HUES64 (cell line): ENCODE data around the gene TNFAIP8.

Experiments used
- H3K27ac ChIP-seq: 2 replicates; pipeline ENCODE4 v1.7.0; 2013; ENCODE audit warnings: low read depth, low read length, inconsistent platforms
- H3K27me3 ChIP-seq: 2 replicates; pipeline ENCODE4 v1.6.1; 2013; ENCODE audit warnings: mild to moderate bottlenecking, low read length; ENCODE audit not compliant: insufficient read depth
- H3K36me3 ChIP-seq: 2 replicates; pipeline ENCODE4 v1.6.1; 2013; ENCODE audit warnings: mild to moderate bottlenecking, low read length; ENCODE audit not compliant: insufficient read depth
- H3K4me1 ChIP-seq: 2 replicates; pipeline ENCODE4 v1.6.1; 2013; ENCODE audit warnings: mild to moderate bottlenecking, low read length, moderate library complexity; ENCODE audit not compliant: insufficient read depth
- H3K4me3 ChIP-seq: 2 replicates; pipeline ENCODE4 v1.5.1; 2013; ENCODE audit warnings: mild to moderate bottlenecking, low read length, moderate library complexity
- H3K9ac ChIP-seq: 2 replicates; pipeline ENCODE4 v1.6.1; 2013; ENCODE audit warnings: mild to moderate bottlenecking, low read depth, low read length
- H3K9me3 ChIP-seq: 2 replicates; pipeline ENCODE4 v1.6.1; 2013; ENCODE audit warnings: low read depth, low read length; ENCODE audit not compliant: insufficient read depth
- WGBS: fragments of 150-250, 120-280 bp; methylation state at CpG from one replicate; pipeline ENCODE4 v1.1.7; 2013; ENCODE audit warnings: missing lambda C conversion rate; 5-methylcytosine and 5-hydroxymethylcytosine counted together

Gene TNFAIP8

DNA sequence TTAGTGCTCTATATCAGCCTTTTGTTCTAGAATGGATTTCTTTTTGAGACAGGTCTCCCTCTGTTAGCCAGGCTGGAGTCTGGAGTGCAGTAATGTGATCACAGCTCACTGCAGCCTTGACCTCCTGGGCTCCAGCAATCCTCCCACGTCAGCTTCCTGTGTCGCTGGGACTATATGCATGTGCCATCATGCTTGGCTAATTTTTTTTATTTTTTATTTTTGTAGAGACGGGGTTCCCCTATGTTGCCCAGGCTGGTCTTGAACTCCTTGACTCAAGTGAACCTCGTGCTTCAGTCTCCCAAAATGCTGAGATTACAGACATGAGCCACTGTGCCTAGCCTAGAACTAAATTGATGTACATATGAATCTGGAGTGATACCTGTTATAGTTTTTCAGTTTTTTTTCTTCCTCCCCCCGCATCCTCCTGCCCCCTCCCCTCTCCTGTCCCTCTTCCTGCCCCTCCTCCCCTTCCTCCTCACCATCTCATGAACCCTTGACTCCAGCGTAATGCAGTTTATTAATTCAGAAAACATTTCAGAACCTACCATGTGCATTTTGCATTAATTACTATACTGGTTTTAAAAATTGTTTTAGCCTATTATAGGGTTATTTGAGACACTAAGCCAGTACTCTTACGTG, 37.4 kb upstream of the TNFAIP8 start:
- Histone ChIP-seq H3K9ac (no peak overlapping the region), H3K4me3 (no peak overlapping the region), H3K4me1 (peaks cover 24% of the 10 kb centered on the region), H3K27ac (no peak overlapping the region), H3K9me3 (no peaks in the 10 kb centered on the region), H3K36me3 (no peaks in the 10 kb centered on the region), H3K27me3 (no peaks in the 10 kb centered on the region)
- WGBS: 93% methylated on average over 7 of the region's 7 CpGs

DNA sequence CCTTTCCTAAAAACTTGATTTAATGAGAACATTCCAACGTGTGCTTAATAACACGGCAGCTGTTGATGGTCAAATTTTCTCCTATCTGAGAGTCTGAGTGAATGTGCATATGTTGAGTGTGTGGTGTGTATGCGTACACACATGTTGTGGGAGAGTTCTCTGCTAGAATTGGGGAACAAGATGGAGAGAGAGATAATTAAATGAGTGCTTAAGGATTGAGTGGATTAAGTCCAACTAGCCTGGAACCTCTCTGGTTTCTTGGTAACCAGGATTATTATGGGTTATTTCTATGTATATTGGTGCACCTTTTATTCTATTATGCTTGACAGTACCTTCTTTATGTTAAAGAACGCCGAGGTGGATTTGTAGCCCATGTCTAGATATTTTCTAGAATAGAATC, 36.4 kb upstream of the TNFAIP8 start:
- no peaks in the 10 kb centered on the region for H3K27me3 ChIP-seq
- H3K9ac ChIP-seq: no peak overlapping the region
- H3K4me1 ChIP-seq: peaks cover 30% of the 10 kb centered on the region
- no peak overlapping the region for H3K4me3 ChIP-seq
- no peak overlapping the region for H3K27ac ChIP-seq
- H3K9me3 ChIP-seq: no peaks in the 10 kb centered on the region
- no peaks in the 10 kb centered on the region for H3K36me3 ChIP-seq
- 97% methylated on average over 5 of the region's 5 CpGs for WGBS

DNA sequence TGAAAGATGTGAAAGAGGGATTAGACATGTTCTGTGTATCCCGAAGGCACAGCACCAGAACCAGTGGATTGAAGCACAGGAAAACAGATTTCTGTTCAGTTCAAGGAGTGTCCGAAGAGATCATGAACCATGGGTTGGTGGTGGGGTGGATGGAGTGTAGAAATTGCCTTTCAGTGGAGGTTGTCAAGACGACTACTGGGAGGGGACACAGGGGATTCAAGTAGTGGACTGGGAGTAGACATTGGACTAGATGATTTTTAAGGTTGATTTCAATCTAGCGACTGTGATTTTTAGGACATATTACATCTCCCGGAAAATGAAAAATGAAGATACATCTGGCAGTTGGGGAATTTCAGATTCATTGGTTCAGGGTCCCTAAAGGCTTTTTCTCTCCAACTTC, 35.9 kb upstream of the TNFAIP8 start:
- Histone ChIP-seq H3K4me3 (no peak overlapping the region), H3K27me3 (no peaks in the 10 kb centered on the region), H3K9ac (no peak overlapping the region), H3K4me1 (peaks cover 34% of the 10 kb centered on the region), H3K27ac (no peak overlapping the region), H3K9me3 (no peaks in the 10 kb centered on the region), H3K36me3 (no peaks in the 10 kb centered on the region)
- WGBS: 92% methylated on average over 5 of the region's 5 CpGs

DNA sequence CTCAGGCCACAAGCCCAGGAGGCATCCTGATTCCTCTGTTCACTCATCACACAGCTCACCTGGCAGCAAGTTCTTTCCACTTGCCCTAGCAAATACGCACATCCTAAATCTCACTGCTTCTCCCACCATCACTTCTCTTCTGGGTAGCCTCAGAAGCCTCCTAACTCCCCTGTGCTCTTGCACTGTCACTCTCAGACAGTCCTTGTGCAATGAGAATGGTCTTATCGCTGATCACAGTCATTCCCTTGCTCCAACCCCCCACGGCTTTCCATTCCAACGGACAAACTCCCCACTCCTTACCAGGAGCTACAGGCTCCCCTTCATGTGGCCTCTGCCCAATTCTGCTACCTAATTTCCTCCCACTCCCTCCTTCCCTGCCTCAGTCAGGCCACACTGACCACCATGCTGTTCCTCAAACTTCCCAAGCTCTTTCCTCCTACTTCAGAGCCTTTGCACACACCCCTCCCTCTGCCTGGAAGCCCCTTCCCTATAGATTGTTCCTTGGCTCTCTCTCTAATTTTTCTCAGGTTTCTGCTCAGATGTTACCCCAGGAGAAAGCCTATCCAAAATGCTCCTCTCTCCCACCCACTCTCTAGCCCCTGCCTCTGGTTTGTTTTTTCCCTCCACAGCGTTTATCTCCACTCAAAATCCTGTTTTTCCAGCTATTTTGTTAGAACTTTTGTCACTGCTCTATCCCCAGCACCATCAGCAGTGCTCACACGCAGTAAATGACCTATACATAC, 34.1 kb upstream of the TNFAIP8 start:
- no peak overlapping the region for H3K27ac ChIP-seq
- no peak overlapping the region for H3K4me3 ChIP-seq
- 88% methylated on average over 6 of the region's 6 CpGs for WGBS
- H3K4me1 ChIP-seq: peaks cover 38% of the 10 kb centered on the region
- no peaks in the 10 kb centered on the region for H3K9me3 ChIP-seq
- H3K27me3 ChIP-seq: no peaks in the 10 kb centered on the region
- H3K9ac ChIP-seq: no peak overlapping the region
- H3K36me3 ChIP-seq: no peaks in the 10 kb centered on the region

DNA sequence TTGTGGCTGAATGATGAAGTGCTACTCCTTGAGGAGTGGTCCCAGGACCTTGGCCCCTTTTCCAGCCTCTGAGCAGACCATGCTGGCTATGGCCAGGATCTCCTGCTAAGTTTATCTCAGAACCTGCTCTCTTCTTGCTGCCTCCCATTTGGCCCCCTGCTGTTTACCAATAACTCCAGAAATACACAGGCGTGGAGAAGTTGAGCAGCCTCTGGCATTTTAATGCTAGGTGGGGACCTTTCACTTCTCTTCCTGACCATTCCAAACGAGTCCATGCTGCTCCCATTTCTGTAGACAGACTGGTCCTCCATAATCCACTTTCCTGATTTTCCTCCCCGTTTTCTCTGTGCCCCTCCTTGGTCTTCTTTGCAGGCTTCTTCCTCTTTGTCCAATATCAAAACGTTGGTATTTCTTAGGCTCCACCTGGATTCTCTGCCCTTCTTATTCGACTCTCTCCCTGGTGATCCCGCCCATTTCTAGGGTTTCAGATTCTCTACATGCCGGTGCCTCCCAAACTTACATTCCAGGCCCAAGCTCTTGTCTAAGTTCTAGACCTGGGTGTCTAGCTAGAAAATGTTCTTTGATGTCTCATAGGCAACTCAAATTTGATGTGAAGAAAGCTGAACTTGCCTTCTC, 33.4 kb upstream of the TNFAIP8 start:
- H3K9ac ChIP-seq: no peak overlapping the region
- H3K4me3 ChIP-seq: no peak overlapping the region
- no peaks in the 10 kb centered on the region for H3K27me3 ChIP-seq
- WGBS: 77% methylated on average over 7 of the region's 7 CpGs
- peaks cover 38% of the 10 kb centered on the region for H3K4me1 ChIP-seq
- H3K36me3 ChIP-seq: no peaks in the 10 kb centered on the region
- no peaks in the 10 kb centered on the region for H3K9me3 ChIP-seq
- H3K27ac ChIP-seq: no peak overlapping the region

DNA sequence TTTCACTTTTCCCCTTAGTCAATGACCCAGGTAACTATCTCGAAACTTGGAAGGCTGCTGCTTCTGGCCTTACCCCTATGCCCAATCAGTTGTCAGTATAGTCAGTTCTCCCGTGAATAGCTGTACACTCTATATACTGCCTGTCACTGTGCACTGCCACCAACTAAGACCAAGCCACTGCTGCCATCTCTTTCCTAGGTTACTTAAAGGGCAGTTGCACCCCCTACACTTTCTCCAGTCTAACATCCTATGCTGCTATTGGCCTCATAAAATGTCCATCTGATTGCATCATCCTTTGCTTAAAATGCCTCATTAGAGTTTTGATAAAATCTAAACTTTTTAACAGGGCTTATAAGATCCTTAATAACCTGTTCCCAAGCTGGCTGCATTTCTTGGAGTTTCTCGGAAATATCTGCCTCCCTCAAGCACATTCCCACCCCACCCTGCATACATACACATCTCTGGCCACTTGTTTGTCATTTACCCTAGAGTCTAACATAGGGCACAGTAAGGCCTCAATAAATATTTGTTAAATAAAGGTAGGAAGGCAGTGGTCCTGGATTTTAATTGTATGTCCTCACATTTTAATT, 32.8 kb upstream of the TNFAIP8 start:
- Histone ChIP-seq H3K9me3 (no peaks in the 10 kb centered on the region), H3K4me1 (peaks cover 43% of the 10 kb centered on the region), H3K4me3 (no peak overlapping the region), H3K9ac (no peak overlapping the region), H3K27ac (no peak overlapping the region; the same call in 1 of the 2 replicates), H3K27me3 (no peaks in the 10 kb centered on the region), H3K36me3 (no peaks in the 10 kb centered on the region)
- 72% methylated on average over 3 of the region's 3 CpGs for WGBS

DNA sequence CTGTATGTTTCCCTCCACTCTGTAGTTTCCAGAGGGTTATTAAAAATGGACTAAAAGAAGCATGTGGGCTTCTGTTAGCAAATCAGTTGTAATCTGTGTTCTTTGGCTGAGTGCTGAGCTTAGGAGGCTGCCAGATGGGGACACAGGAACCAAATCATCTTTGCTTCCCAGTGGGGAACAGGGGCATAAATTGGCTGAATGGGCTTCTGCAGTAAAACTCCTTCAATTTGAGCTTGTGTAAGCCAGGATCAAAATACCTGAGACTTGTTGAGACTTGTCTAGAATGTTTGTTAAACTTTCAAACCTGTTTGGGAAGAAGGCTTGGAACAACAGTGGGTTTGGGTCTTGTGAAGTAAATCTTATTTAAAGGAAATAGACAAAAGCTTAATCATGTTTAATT, 32.2 kb upstream of the TNFAIP8 start:
- Histone ChIP-seq H3K9me3 (no peaks in the 10 kb centered on the region), H3K9ac (peak overlapping the region; percentile 8; the same call in 1 of the 2 replicates), H3K4me3 (no peak overlapping the region), H3K27ac (peak overlapping the region; percentile 51; the same call in 1 of the 2 replicates), H3K36me3 (no peaks in the 10 kb centered on the region), H3K27me3 (no peaks in the 10 kb centered on the region), H3K4me1 (peaks cover 48% of the 10 kb centered on the region)

DNA sequence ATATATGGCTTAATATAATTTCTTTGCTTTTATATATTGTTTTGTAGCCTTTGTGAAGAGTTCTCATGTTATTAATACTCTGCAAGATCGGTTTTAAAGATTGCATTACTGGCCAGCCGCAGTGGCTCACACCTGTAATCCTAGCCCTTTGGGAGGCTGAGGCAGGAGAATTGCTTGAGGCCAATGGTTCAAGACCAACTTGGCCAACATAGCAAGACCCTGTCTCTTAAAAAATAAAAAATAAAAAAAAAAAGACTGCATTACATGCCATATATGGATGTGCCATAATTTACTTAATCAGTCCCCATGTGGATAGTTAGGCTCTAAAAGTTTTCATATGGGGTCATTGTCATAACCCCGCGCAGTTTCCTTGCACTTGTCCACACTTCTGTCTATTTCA, 31.0 kb upstream of the TNFAIP8 start:
- H3K4me3 ChIP-seq: no peak overlapping the region
- peaks cover 61% of the 10 kb centered on the region for H3K4me1 ChIP-seq
- H3K27ac ChIP-seq: no peak overlapping the region
- WGBS: 97% methylated on average over 4 of the region's 4 CpGs
- H3K36me3 ChIP-seq: no peaks in the 10 kb centered on the region
- no peaks in the 10 kb centered on the region for H3K27me3 ChIP-seq
- no peaks in the 10 kb centered on the region for H3K9me3 ChIP-seq
- H3K9ac ChIP-seq: no peak overlapping the region

DNA sequence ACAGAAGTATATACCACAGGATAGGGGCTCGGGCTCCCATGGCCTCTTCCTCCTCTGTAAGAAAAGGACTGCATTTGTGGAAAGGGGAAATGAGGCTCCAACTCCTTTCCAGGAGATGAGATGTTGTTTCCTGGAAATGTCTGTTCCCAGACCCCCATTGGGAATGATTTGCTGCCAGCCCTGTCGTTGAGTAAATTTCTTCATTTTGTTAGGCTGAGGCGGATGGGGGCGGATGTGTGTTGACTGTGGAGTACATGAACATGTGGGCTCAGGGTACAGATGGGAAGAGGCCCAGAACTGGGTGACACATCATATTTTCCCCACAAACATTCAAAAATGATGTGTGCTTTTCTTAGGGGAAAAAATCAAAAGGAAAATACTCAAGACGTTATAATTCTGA, 28.8 kb upstream of the TNFAIP8 start:
- Histone ChIP-seq H3K27me3 (no peaks in the 10 kb centered on the region), H3K27ac (no peak overlapping the region), H3K9ac (no peak overlapping the region), H3K4me3 (no peak overlapping the region), H3K4me1 (peaks cover 59% of the 10 kb centered on the region), H3K9me3 (no peaks in the 10 kb centered on the region), H3K36me3 (no peaks in the 10 kb centered on the region)
- WGBS: 93% methylated on average over 5 of the region's 5 CpGs

DNA sequence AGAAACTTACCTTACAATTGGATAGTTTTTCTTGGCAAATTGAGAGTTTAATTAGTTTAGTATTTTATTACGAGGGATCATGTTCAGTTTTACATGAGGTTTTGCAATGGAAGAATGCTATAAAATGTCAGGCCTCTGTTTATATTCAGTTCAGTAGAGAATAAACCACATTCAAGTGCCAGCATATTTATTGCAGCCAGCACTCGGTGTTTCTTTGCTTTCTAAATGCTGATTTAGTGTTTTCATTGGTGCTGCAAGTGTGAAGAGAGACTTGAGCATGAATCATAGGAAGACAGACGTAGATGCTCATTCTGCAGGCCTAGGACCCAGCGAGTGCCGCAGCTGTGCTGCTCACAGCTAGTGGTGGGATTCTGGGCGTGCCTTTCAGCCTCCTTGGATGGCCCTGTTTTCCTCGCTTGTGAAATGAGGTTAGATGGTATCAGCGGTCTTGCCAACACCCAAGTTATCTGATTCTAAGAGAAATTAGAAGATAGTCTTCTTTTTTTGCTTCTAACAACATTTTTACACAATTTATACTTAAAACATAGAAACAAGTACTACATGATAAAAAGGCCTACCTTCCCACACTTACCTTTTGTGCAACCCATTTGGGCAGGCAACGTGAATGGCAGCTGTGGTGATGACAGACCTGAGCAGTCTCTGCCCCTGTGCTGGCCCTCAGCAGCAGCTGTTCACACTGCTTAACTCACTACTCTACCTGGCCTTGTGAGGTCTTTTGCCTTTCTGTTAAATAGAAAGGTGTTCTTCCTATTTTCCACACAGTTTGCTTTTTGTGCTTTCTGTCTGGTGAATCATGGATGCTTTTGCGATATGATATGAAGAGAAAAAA, 26.8 kb upstream of the TNFAIP8 start:
- Histone ChIP-seq H3K9ac (no peak overlapping the region), H3K27me3 (no peaks in the 10 kb centered on the region), H3K36me3 (no peaks in the 10 kb centered on the region), H3K4me1 (peaks cover 40% of the 10 kb centered on the region), H3K9me3 (no peaks in the 10 kb centered on the region), H3K4me3 (no peak overlapping the region), H3K27ac (peak overlapping the region; percentile 84)
- WGBS: 81% methylated on average over 9 of the region's 10 CpGs
